Colonic mucosa (tissue), 4 donors: Measurements from ENCODE around the gene LPAR3. TPM values are rescaled to one million over a fixed set of nuclear protein-coding genes. Genes with fewer than 3 reads are reported as not detected.

ENCODE experiments used
- DNase-seq: peaks from one replicate; pipeline ENCODE4 v3.0.0-alpha.2; 2020
- H3K27ac ChIP-seq: fragments of 200-600 bp; one replicate; pipeline ENCODE4 v1.8.0; 2021
- H3K27me3 ChIP-seq: fragments of 200-600 bp; one replicate; pipeline ENCODE4 v1.8.0; 2021
- H3K36me3 ChIP-seq: fragments of 200-600 bp; one replicate; pipeline ENCODE4 v1.8.0; 2021
- H3K4me1 ChIP-seq: fragments of 200-600 bp; one replicate; pipeline ENCODE4 v1.8.0; 2021; ENCODE audit warnings: mild to moderate bottlenecking
- H3K4me3 ChIP-seq: fragments of 200-600 bp; one replicate; pipeline ENCODE4 v1.8.0; 2021
- H3K9ac ChIP-seq, 2 donors: one replicate each; pipeline ENCODE4 v1.7.0; 2013; ENCODE audit warnings: control low read depth in 2 of 2, low read depth in 2 of 2, low read length in 2 of 2
- H3K9me3 ChIP-seq: fragments of 200-600 bp; one replicate; pipeline ENCODE4 v1.8.0; 2021
- intact Hi-C: fragments of 100-400 bp; cut with DNase I; formaldehyde crosslinking; loops from one replicate; pipeline ENCODE4 v1.14.1; 2022
- total RNA-seq, 2 donors: library from RNA; stranded (reverse); fragmentation: NEBNext Ultra II Directional in 1 of 2; extraction: Animal tissue kit (Norgen Biotek cat#: 25700) in 1 of 2; gene quantifications; one replicate each; pipeline ENCODE4 v1.2.1, GENCODE V29; 2021
- TF ChIP-seq, protein P1 (sequence below): fragments of 200-600 bp; IDR thresholded peaks from one replicate; pipeline ENCODE4 v1.8.0; 2022; ENCODE audit warnings: antibody characterized with exemption, mild to moderate bottlenecking
- donor health status: healthy.
- donor health status: DM: no; HTN: no; CAD: no.
- donor health status: DM: no; HTN: no; CAD: no.

LPAR3 gene
- total RNA-seq, 2 donors from 2014 or later, result 2.3 to 3.6 TPM

DNA sequence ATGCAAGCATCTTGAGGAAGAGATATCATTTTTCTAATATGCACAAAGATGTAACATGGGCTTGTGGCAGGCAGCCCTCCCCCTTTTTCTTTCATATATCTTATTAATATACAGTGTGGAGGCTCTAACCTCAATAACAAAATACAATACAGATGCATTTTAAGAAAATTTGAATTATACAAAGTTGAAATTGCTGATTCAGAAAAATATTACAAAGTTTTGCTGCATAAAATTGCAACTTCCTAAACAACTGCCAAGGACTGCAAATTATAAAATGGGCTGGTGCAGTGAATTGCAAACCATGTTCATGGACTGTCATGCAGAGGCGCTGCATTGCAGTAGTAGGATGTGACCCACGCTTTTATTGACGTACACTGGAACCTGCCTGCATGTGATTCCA is 84.0 kb downstream of the LPAR3 start:
- DNase-seq, result no peak
- no peak overlapping the region for H3K4me3 ChIP-seq
- H3K9me3 ChIP-seq, result no peaks in the 10 kb centered on the region
- TF ChIP-seq, protein P1, sequence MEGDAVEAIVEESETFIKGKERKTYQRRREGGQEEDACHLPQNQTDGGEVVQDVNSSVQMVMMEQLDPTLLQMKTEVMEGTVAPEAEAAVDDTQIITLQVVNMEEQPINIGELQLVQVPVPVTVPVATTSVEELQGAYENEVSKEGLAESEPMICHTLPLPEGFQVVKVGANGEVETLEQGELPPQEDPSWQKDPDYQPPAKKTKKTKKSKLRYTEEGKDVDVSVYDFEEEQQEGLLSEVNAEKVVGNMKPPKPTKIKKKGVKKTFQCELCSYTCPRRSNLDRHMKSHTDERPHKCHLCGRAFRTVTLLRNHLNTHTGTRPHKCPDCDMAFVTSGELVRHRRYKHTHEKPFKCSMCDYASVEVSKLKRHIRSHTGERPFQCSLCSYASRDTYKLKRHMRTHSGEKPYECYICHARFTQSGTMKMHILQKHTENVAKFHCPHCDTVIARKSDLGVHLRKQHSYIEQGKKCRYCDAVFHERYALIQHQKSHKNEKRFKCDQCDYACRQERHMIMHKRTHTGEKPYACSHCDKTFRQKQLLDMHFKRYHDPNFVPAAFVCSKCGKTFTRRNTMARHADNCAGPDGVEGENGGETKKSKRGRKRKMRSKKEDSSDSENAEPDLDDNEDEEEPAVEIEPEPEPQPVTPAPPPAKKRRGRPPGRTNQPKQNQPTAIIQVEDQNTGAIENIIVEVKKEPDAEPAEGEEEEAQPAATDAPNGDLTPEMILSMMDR, result no peak
- H3K27ac ChIP-seq, result no peak overlapping the region
- H3K9ac ChIP-seq, result no peak overlapping the region
- intact Hi-C loops, result no loop called here
- H3K4me1 ChIP-seq, result no peaks in the 10 kb centered on the region
- H3K27me3 ChIP-seq, result no peaks in the 10 kb centered on the region
- no peaks in the 10 kb centered on the region for H3K36me3 ChIP-seq

DNA sequence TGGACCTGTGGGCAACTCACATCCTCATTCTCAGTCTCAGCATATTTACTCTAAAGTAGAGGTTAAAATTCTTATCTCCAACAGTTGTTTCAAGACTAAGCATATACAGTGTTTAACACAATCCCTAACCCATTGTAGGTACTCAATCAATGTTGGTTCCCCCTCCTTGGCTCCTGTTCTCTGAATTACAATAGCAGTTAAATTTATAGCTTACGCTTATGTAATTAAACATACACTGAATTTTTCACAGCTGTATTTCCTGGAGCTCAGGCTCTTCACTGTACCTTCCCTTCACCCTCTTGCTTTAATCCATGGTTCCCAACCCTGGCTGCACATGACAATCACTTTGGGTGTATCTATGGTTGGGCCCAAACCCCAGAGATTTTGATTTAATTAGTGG is 89.4 kb downstream of the LPAR3 start:
- H3K4me3 ChIP-seq, result no peak overlapping the region
- TF ChIP-seq, protein P1, result no peak
- H3K27ac ChIP-seq, result peak overlapping the region; percentile 28
- intact Hi-C loops, result no loop called here
- no peaks in the 10 kb centered on the region for H3K36me3 ChIP-seq
- H3K4me1 ChIP-seq, result no peaks in the 10 kb centered on the region
- peak; percentile 23 for DNase-seq
- H3K9ac ChIP-seq, result no peak overlapping the region
- H3K27me3 ChIP-seq, result no peaks in the 10 kb centered on the region
- H3K9me3 ChIP-seq, result no peaks in the 10 kb centered on the region

DNA sequence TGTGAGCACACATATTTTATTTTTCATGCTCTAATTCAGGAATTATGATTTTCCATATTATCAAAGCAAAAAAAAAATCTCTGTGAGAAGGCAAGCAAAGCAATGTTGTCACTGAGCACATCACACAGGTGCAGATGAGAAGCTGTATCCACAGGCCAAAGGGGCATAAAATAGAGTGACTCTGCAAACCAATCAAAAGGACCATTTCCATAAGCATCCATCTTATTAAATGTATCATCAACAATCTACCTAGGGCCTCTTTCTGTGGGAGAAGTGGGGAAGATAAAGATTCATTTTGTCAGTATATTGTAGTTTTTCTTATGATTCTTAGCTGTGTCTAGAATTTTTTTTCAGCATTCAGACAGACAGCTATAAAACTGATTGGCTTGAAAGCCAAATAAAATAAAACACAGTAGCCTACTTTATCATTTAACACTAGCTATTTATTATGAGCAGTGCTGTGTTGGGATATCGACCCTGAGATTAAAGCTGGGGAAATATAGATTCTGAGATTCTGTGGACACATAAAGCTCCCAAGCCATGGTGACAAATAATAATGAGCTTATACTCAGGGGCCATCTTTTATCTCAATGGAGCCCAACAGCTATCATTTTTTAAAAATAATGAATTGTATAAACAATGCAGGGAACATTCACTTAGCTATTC is 90.3 kb downstream of the LPAR3 start:
- H3K9me3 ChIP-seq, result no peaks in the 10 kb centered on the region
- TF ChIP-seq, protein P1, result no peak
- DNase-seq, result no peak
- no peaks in the 10 kb centered on the region for H3K27me3 ChIP-seq
- no peaks in the 10 kb centered on the region for H3K36me3 ChIP-seq
- H3K4me3 ChIP-seq, result no peak overlapping the region
- H3K27ac ChIP-seq, result peak overlapping the region; percentile 28
- intact Hi-C loops, result no loop called here
- H3K9ac ChIP-seq, result no peak overlapping the region
- H3K4me1 ChIP-seq, result no peaks in the 10 kb centered on the region

DNA sequence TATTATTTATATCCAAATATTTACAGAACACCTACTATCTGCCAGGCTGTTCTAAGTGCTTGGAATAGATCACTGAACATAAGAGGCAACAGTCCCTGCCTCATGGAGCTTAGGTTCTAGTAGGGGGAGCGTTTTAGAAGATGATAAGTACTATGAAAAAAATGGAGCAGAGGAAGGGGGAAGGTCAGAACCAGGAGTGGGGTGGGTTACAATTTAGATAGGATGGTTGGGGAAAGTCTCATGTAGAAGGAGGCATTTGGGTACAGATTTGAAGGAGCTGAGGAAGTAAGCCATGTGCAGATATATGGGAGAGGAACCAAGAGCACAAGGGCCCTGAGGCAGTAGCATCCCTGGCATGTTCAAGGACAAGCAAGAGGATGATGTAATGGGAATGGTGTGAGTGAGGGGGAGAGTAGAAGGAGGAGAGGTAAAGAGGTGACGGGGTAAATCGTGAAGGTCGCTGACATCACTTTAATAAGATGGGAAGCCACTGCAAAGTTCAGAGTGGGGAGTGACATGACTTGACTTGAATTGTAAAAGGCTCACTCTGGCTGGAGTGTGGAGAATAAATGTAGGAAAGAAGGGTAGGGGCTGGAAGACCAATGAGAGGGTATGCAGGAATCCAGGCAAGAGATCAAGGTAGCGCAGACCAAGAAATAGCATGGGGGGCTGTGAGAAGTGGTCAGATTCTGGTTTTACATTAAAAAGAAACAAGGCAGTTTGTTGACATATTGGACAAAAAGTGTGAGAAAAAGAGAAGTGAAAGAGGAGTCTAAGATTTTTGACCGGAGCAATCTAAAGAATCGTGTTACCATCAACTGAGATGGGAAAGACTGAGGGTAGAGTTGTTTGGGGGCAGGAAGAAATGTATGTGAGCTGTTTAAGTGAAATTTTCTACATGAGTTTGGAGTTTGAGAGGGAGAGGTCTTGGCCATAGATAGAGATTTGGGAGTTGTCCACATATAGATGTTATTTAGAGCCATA is 92.6 kb downstream of the LPAR3 start:
- no peak overlapping the region for H3K9ac ChIP-seq
- no peaks in the 10 kb centered on the region for H3K27me3 ChIP-seq
- no peaks in the 10 kb centered on the region for H3K36me3 ChIP-seq
- intact Hi-C loops, result no loop called here
- TF ChIP-seq, protein P1, result no peak
- H3K27ac ChIP-seq, result no peak overlapping the region
- H3K9me3 ChIP-seq, result no peaks in the 10 kb centered on the region
- H3K4me3 ChIP-seq, result no peak overlapping the region
- no peaks in the 10 kb centered on the region for H3K4me1 ChIP-seq
- no peak for DNase-seq

DNA sequence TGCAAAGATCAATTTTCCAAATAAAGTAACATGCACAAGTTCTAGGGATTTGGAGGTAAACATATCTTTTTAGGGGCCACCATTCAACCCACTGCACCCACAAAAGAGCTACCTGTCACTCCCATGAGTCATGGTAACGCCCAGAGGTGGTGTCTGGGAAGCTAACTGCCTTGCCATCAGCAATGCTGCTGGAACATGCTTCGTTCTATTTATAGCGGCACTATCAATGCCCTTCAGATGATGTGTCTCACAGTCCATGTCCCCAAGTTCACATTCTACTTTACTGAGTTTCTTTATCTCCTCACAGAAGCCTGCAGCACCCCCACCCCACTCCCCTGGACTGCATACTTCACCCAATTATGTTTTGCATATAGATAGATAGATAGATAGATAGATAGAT is 95.4 kb downstream of the LPAR3 start:
- Histone ChIP-seq H3K4me3 (no peak overlapping the region), H3K36me3 (no peaks in the 10 kb centered on the region), H3K4me1 (no peaks in the 10 kb centered on the region), H3K27me3 (no peaks in the 10 kb centered on the region), H3K9ac (no peak overlapping the region), H3K9me3 (no peaks in the 10 kb centered on the region), H3K27ac (no peak overlapping the region)
- intact Hi-C loops, result no loop called here
- TF ChIP-seq, protein P1, result no peak
- DNase-seq, result no peak
